Mucosa of stomach (tissue), 1 donor: Measurements from ENCODE around the gene PPP1R27.
"Not testable (repeated sequence)": the region's sequence is repeated elsewhere in the genome, so short reads cannot be mapped to it uniquely, and the experiment has no call there.

ENCODE experiments used
- H3K27me3 ChIP-seq: one replicate; pipeline ENCODE4 v1.7.0; 2013; ENCODE audit warnings: mild to moderate bottlenecking, low read length; ENCODE audit not compliant: control insufficient read depth, insufficient read depth
- H3K36me3 ChIP-seq: one replicate; pipeline ENCODE4 v1.7.0; 2013; ENCODE audit warnings: low read length; ENCODE audit not compliant: control insufficient read depth, insufficient read depth
- H3K4me1 ChIP-seq: one replicate; pipeline ENCODE4 v1.7.0; 2013; ENCODE audit warnings: mild to moderate bottlenecking, low read length; ENCODE audit not compliant: control insufficient read depth, insufficient read depth
- H3K4me3 ChIP-seq: one replicate; pipeline ENCODE4 v1.7.0; 2013; ENCODE audit warnings: low read length
- H3K9ac ChIP-seq: one replicate; pipeline ENCODE4 v1.7.0; 2013; ENCODE audit warnings: mild to moderate bottlenecking, low read length, moderate library complexity
- H3K9me3 ChIP-seq: one replicate; pipeline ENCODE4 v1.7.0; 2013; ENCODE audit warnings: mild to moderate bottlenecking, low read length, moderate library complexity; ENCODE audit not compliant: control insufficient read depth
- donor health status: Pancreatic carcinoma.

PPP1R27 gene

GRCh38 chr17:81844327-81844851, 9.5 kb upstream of the PPP1R27 start:
- Histone ChIP-seq H3K9me3 (no peaks in the 10 kb centered on the region), H3K4me1 (no peaks in the 10 kb centered on the region), H3K4me3 (no peak overlapping the region), H3K36me3 (peaks cover 29% of the 10 kb centered on the region), H3K27me3 (no peaks in the 10 kb centered on the region), H3K9ac (no peak overlapping the region)

- Histone ChIP-seq H3K36me3 (peaks cover 29% of the 10 kb centered on the region), H3K4me3 (no peak overlapping the region)
Observed at GRCh38 chr17:81843713-81844326, 9.0 kb upstream of the PPP1R27 start.

GRCh38 chr17:81842725-81843504, 8.1 kb upstream of the PPP1R27 start:
- no peaks in the 10 kb centered on the region for H3K27me3 ChIP-seq
- H3K9me3 ChIP-seq: no peaks in the 10 kb centered on the region
- H3K4me1 ChIP-seq: no peaks in the 10 kb centered on the region
- H3K9ac ChIP-seq: no peak overlapping the region
- H3K36me3 ChIP-seq: peaks cover 29% of the 10 kb centered on the region
- H3K4me3 ChIP-seq: no peak overlapping the region

More at GRCh38 chr17:81843713-81844326, 9.0 kb upstream of the PPP1R27 start:
- Histone ChIP-seq H3K9me3 (no peaks in the 10 kb centered on the region), H3K4me1 (no peaks in the 10 kb centered on the region), H3K27me3 (no peaks in the 10 kb centered on the region), H3K9ac (no peak overlapping the region)

GRCh38 chr17:81842378-81842724, 7.5 kb upstream of the PPP1R27 start:
- H3K9me3 ChIP-seq: no peaks in the 10 kb centered on the region
- H3K4me1 ChIP-seq: no peaks in the 10 kb centered on the region
- H3K9ac ChIP-seq: no peak overlapping the region
- peaks cover 28% of the 10 kb centered on the region for H3K36me3 ChIP-seq
- H3K27me3 ChIP-seq: no peaks in the 10 kb centered on the region
- H3K4me3 ChIP-seq: no peak overlapping the region

- Histone ChIP-seq H3K36me3 (peaks cover 23% of the 10 kb centered on the region), H3K4me1 (no peaks in the 10 kb centered on the region), H3K4me3 (no peak overlapping the region), H3K9me3 (no peaks in the 10 kb centered on the region), H3K9ac (no peak overlapping the region), H3K27me3 (no peaks in the 10 kb centered on the region)
Observed at GRCh38 chr17:81841866-81842265, 7.0 kb upstream of the PPP1R27 start.

- Histone ChIP-seq H3K27me3 (no peaks in the 10 kb centered on the region), H3K9ac (no peak overlapping the region), H3K4me1 (no peaks in the 10 kb centered on the region), H3K9me3 (no peaks in the 10 kb centered on the region), H3K4me3 (no peak overlapping the region), H3K36me3 (peaks cover 16% of the 10 kb centered on the region)
Observed at GRCh38 chr17:81840826-81841778, 6.3 kb upstream of the PPP1R27 start.

GRCh38 chr17:81840059-81840458, 5.2 kb upstream of the PPP1R27 start:
- H3K4me1 ChIP-seq, H3K9me3 ChIP-seq, H3K27me3 ChIP-seq: not testable (repeated sequence)

GRCh38 chr17:81839301-81839700, 4.5 kb upstream of the PPP1R27 start:
- Histone ChIP-seq H3K27me3 (no peaks in the 10 kb centered on the region), H3K4me3 (no peak overlapping the region), H3K9me3 (no peaks in the 10 kb centered on the region), H3K4me1 (no peaks in the 10 kb centered on the region), H3K9ac (no peak overlapping the region), H3K36me3 (peaks cover 4% of the 10 kb centered on the region)

More at GRCh38 chr17:81840059-81840458, 5.2 kb upstream of the PPP1R27 start:
- H3K4me3 ChIP-seq, H3K9ac ChIP-seq, H3K36me3 ChIP-seq: not testable (repeated sequence)

GRCh38 chr17:81838753-81839255, 4.0 kb upstream of the PPP1R27 start:
- H3K27me3 ChIP-seq: no peaks in the 10 kb centered on the region
- H3K4me3 ChIP-seq: no peak overlapping the region
- peaks cover 3% of the 10 kb centered on the region for H3K4me1 ChIP-seq

GRCh38 chr17:81837641-81838040, 2.8 kb upstream of the PPP1R27 start:
- no peaks in the 10 kb centered on the region for H3K9me3 ChIP-seq
- H3K4me1 ChIP-seq: peaks cover 10% of the 10 kb centered on the region
- H3K27me3 ChIP-seq: no peaks in the 10 kb centered on the region
- H3K4me3 ChIP-seq: no peak overlapping the region
- no peaks in the 10 kb centered on the region for H3K36me3 ChIP-seq
- no peak overlapping the region for H3K9ac ChIP-seq

More at GRCh38 chr17:81838753-81839255, 4.0 kb upstream of the PPP1R27 start:
- Histone ChIP-seq H3K9me3 (no peaks in the 10 kb centered on the region), H3K36me3 (no peaks in the 10 kb centered on the region), H3K9ac (no peak overlapping the region)

GRCh38 chr17:81833921-81834830, 674 bp downstream of the PPP1R27 start:
- Histone ChIP-seq H3K9ac (peak overlapping the region; percentile 87), H3K9me3 (no peaks in the 10 kb centered on the region), H3K4me3 (peak overlapping the region; percentile 74), H3K36me3 (no peaks in the 10 kb centered on the region), H3K4me1 (peaks cover 14% of the 10 kb centered on the region), H3K27me3 (no peaks in the 10 kb centered on the region)
